Adrenal gland (tissue), 5 donors: ENCODE data around the gene FAM240A.

ENCODE experiments used
- POLR2A ChIP-seq, 2 donors: fragments of 450-650 bp; IDR thresholded peaks; one replicate each; pipeline ENCODE4 v1.6.1; 2017; ENCODE audit warnings: antibody characterized with exemption in 2 of 2, mild to moderate bottlenecking in 2 of 2, moderate library complexity in 1 of 2
- TF ChIP-seq, protein P1 (sequence below), 6 experiments: fragments of 450-650 bp in 4 of 6; fragments of 200-600 bp in 2 of 6; sonication (generic) in 1 of 6; IDR thresholded peaks; 1 replicate in 5 of 6; 2 replicates in 1 of 6; pipeline versions ENCODE4 v1.5.1 to v1.8.0; 2016 to 2021; ENCODE audit warnings: antibody characterized with exemption in 6 of 6, mild to moderate bottlenecking in 2 of 6, moderate library complexity in 1 of 6
- donor health status: DM: no; HTN: no; CAD: no.

DNA sequence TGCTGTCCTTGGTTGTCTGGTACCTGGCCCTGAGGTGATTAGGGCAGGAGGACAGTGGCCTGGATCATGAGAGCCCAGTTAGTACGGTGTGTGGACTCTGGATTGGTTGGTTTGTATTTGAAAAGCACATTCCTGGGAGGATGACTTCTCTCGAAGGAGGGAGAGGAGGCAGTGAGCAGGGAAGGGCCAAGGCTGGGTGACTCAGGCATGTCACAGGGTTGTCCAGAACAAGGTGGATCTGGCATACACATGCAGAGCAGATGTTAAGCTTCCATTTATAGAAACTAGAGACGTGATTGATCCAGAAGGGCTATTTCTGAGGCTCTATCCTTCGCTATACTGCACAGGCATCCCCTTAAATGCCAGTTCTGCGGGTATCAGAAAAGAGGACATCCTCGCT is 34.4 kb downstream of the FAM240A start:
- TF ChIP-seq POLR2A (IDR thresholded peaks at IDR 0.05), result no peak
- TF ChIP-seq, protein P1, sequence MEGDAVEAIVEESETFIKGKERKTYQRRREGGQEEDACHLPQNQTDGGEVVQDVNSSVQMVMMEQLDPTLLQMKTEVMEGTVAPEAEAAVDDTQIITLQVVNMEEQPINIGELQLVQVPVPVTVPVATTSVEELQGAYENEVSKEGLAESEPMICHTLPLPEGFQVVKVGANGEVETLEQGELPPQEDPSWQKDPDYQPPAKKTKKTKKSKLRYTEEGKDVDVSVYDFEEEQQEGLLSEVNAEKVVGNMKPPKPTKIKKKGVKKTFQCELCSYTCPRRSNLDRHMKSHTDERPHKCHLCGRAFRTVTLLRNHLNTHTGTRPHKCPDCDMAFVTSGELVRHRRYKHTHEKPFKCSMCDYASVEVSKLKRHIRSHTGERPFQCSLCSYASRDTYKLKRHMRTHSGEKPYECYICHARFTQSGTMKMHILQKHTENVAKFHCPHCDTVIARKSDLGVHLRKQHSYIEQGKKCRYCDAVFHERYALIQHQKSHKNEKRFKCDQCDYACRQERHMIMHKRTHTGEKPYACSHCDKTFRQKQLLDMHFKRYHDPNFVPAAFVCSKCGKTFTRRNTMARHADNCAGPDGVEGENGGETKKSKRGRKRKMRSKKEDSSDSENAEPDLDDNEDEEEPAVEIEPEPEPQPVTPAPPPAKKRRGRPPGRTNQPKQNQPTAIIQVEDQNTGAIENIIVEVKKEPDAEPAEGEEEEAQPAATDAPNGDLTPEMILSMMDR (IDR thresholded peaks at IDR 0.05), result no peak
